Lower leg skin (tissue), 4 donors: ENCODE results near the gene NCOA1. TPM values are rescaled to one million over a fixed set of nuclear protein-coding genes. Genes with fewer than 3 reads are reported as not detected.

Experiments used
- DNase-seq, 2 donors: peaks; one replicate each; pipeline ENCODE4 v3.0.0-alpha.2; 2019; ENCODE audit warnings: low spot score in 2 of 2
- H3K4me3 ChIP-seq: fragments of 200-600 bp; sonication (generic); 2 replicates; pipeline ENCODE4 v1.5.1; 2017; ENCODE audit warnings: mild to moderate bottlenecking, low read depth; ENCODE audit not compliant: poor library complexity, severe bottlenecking
- CTCF ChIP-seq, 3 donors: fragments of 450-650 bp; IDR thresholded peaks; one replicate each; pipeline ENCODE4 v1.5.1; 2016; ENCODE audit warnings: antibody characterized with exemption in 3 of 3, mild to moderate bottlenecking in 3 of 3, moderate library complexity in 2 of 3
- POLR2A ChIP-seq, 2 donors: fragments of 450-650 bp; IDR thresholded peaks; one replicate each; pipeline ENCODE4 v1.6.1; 2016 to 2017; ENCODE audit warnings: antibody characterized with exemption in 2 of 2, mild to moderate bottlenecking in 1 of 2, moderate library complexity in 1 of 2
- WGBS, 2 donors: methylation state at CpG; one replicate each; pipeline ENCODE4 v1.1.5; 2018; 5-methylcytosine and 5-hydroxymethylcytosine counted together
- intact Hi-C: fragments of 100-400 bp; cut with DNase I; formaldehyde crosslinking; loops from one replicate; pipeline ENCODE4 v1.15.0; 2023; ENCODE audit warnings: low total_unique reads
- total RNA-seq, 4 donors: library from RNA; depleted of rRNA; stranded (reverse); fragments of >200 nt; gene quantifications; one replicate each; pipeline ENCODE4 v1.1.0, GENCODE V29; 2016

The NCOA1 gene
- total RNA-seq, 4 donors from 2014 or later: 37.9 to 50.1 (median 45.0) TPM

DNA sequence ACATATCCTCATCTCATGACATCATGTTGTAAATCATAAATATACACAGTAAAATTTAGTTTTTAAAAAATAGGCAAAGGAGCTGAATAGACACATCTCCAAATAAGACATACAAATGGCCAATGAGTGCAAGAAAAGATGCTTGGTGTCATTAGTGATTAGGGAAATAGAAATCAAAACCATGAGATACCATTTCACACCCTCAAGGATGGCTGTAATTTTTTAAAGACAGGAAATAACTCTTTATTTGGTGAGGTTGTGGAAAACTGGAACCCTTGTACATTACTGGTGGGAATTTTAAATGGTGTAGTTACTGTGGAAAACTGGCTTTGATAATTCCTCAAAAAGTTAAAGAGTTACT is 160.6 kb downstream of the NCOA1 start:
- intact Hi-C loops: no loop called here
- TF ChIP-seq CTCF (IDR thresholded peaks at IDR 0.05) (no peak), POLR2A (IDR thresholded peaks at IDR 0.05) (no peak)
- DNase-seq: no peak
- no peak overlapping the region for H3K4me3 ChIP-seq

- 83 to 86% methylated on average over 3 of the region's 3 CpGs for WGBS, 2 donors
- intact Hi-C loops: no loop called here
- TF ChIP-seq CTCF (IDR thresholded peaks at IDR 0.05) (no peak), POLR2A (IDR thresholded peaks at IDR 0.05) (no peak)
- H3K4me3 ChIP-seq: no peak overlapping the region
- no peak for DNase-seq
Observed at GRCh38 chr2:24652265-24653182, 161.5 kb downstream of the NCOA1 start.

- WGBS, 2 donors: 69 to 78% methylated on average over 2 of the region's 2 CpGs
- no peak overlapping the region for H3K4me3 ChIP-seq
- no peak for DNase-seq
- intact Hi-C loops: no loop called here
- TF ChIP-seq POLR2A (IDR thresholded peaks at IDR 0.05) (no peak), CTCF (IDR thresholded peaks at IDR 0.05) (no peak)
Observed at GRCh38 chr2:24657818-24658217, 166.8 kb downstream of the NCOA1 start.

DNA sequence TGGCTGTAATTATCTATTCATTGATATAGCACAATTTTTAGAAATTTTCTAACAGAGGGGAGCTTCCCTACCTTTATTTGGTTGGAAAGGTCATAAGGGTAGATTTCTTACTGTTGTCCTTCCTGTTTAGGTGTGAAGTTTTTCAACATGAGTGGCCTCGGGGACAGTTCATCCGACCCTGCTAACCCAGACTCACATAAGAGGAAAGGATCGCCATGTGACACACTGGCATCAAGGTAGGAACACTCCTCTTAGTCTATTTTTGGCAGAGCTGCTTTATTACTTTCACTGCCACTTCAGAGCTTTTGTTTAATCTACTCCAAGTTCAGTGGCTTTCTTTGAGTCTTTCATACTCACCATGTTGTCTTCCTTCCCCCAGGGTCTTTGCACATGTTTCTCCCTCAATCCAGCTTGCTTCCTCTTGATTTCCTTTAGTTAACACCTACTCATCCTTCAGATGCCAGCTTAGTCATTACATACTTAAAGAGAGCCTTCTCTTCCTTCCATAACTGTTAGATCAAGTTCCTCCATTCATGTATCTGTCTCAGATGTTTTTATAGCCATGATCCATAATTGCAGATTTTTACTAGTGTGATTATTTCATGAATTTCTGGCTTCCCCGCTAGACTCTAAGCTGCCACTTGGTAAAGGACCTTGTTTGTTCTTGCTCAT is 167.6 kb downstream of the NCOA1 start:
- no peak for TF ChIP-seq CTCF (IDR thresholded peaks at IDR 0.05)
- no peak for TF ChIP-seq POLR2A (IDR thresholded peaks at IDR 0.05)
- no peak for DNase-seq
- WGBS, 2 donors: 82 to 88% methylated on average over 4 of the region's 4 CpGs
- H3K4me3 ChIP-seq: no peak overlapping the region
- intact Hi-C loops: no loop called here

DNA sequence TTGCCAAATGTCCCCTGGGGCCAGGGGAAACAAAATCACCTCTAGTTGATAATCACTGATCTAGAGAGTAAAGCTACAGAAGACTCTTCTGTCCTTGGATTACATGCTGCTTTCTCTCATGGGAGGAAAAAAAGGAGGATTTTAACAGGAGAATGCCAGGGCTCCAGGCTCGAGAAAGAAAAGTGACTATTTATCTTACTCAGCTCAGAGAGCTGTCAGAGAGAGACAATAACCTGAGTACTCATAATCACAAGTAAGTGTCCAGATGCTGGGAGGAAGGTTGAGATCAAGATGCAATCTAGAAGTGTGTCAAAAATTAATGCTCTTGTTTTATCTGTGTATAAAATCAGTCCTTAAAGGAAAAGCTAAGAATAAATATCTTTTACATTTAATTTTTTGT is 168.8 kb downstream of the NCOA1 start:
- WGBS, 2 donors: 40 to 59% methylated on average over 1 of the region's 1 CpG
- no peak for TF ChIP-seq CTCF (IDR thresholded peaks at IDR 0.05)
- no peak for TF ChIP-seq POLR2A (IDR thresholded peaks at IDR 0.05)

More for the DNA sequence above, 168.8 kb downstream of the NCOA1 start:
- intact Hi-C loops: no loop called here
- no peak for DNase-seq
- H3K4me3 ChIP-seq: no peak overlapping the region
